Measurements from ENCODE around the gene USP7.
"Not testable (repeated sequence)": the region's sequence is repeated elsewhere in the genome, so short reads cannot be mapped to it uniquely, and the experiment has no call there.

The USP7 gene

DNA sequence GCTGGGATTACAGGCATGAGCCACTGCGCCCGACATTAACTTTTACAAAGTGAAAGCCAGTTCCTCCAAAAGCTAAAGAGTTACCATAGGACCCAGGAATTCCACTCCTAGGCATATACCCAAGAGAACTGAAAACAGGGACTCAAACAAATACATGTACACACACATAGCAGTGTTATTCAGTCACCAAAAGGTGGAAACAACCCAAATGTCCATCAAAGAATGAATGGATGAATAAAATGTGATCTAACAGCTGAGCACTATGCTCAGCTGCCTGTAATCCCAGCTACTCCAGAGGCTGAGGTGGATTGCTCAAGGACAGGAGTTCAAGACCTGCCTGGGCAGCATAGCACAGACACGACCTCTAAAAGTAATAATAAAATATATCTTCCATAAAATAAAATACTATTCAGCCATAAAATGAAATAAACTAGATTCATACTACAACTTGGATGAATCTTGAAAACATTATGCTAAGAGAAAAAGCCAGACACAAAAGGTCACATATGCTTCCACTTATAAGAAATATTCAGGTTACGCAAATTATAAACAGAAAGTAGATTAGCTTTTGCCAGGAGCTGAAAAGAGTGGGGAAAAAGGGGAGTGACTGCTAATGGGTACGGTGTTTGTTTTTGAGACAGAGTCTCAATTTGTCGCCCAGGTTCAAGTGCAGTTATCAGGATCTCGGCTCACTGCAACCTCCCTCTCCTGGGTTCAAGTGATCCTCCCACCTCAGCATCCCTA is 9.3 kb upstream of the USP7 start:
- DNase-seq (ENCODE audit: low read depth): no peak

DNA sequence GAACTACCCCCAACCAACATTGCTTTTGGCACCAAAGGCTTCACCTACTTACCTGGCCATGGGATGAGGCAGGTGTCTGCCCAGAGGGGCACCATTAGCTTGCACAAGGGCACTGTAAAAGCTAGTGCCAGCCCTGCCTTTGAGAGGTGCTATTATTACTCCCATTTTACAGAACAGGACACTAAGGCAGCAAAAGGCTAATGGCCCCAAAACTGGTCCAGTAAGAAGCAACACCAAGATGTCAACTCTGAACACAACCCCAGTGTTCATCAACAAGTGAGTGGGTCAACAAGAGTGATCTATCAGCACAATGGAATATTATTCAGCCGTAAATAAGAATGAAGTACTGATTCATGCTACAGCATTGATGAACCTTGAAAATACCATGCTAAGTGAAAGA is 7.7 kb upstream of the USP7 start:
- DNase-seq (ENCODE audit: low read depth): no peak

DNA sequence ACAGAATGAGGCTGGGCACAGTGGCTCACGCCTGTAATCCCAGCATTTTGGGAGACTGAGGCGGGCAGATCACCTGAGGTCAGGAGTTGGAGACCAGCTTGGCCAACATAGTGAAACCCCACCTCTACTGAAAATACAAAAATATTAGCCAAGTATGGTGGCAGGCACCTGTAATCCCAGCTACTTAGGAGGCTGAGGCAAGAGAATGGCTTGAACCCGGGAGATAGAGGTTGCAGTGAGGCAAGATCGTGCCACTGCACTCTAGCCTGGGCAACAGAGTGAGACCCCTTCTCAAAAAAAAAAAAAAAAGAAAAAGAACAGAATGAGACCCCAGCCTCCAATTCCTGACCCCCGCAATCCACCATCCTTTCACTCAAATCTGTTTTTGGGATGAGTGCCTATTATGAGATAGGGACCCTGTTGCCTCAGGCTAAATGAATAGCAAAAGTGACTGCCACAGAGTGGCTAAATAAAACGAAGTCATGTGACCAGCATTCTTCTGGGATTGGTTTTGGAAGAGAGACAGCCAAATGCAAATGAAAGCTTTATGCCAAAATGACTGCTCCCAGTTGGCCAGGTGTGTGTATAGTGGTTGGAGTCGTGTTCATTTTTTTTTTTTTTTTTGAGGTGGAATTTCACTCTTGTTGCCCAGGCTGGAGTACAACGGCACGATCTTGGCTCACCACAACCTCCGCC is 5.6 kb upstream of the USP7 start:
- DNase-seq (ENCODE audit: low read depth): not testable (repeated sequence)

DNA sequence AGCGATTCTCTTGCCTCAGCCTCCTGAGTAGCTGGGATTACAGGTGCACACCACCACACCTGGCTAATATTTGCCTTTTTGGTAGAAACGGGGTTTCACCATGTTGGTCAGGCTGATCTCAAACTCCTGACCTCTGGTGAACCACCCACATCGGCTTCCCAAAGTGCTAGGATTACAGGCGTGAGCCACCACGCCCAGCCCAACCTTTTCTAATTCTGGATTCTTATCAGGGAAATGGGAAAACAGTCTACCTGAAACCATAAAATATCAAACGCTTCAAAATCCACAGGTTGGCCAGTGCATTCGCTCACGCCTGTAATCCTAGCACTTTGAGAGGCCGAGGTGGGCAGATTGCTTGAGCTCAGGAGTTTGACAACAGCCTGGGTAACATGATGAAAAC is 4.3 kb upstream of the USP7 start:
- DNase-seq (ENCODE audit: low read depth): not testable (repeated sequence)

DNA sequence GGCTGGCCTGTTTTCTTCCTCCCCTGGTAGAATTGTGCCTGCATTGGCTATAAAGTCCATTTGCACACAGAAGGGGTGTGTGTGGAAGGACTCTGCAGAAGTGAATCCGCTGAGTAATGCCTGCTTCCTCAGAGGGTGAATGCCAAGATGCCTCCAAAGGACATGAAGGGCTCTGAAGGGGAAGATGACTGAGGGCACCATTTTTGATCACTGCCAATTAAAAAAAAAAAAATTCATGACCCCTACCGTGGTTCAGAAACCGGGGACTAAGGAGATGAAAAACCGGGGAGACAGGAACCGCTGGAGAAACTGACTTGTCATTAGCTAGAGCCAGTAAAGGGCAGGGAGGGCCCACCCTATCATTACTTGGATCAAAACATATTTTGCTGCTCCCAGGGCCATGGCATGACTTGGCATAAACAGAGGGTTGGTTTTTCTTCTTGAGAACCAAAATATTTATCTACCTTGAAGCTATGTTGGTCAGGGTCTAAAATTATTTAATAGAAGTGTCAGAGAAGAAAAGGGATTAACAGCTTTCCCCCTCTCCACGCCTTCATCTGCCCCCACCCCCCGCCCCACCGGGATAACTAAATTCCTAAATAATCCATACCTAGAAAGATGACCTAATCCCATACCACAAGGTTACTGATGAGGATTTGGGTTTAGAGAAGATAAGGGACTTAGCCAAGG is 3.6 kb upstream of the USP7 start:
- no peak for DNase-seq (ENCODE audit: low read depth)

DNA sequence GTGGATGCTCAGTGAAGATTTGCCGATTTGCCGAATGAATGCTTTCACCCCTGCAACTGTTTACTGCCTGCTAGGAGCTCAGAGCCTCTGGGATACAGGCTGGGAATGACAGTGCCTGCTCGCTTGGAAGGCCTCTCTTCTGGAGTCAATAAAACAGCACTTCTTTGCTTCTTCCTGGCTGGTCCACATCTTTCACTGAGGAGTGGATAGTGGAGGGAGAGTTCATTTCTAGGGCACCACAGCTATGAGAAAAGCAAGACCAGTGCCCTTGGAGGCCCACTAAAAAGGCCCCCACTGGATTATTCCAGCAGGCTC is 3.1 kb upstream of the USP7 start:
- no peak for DNase-seq (ENCODE audit: low read depth)

DNA sequence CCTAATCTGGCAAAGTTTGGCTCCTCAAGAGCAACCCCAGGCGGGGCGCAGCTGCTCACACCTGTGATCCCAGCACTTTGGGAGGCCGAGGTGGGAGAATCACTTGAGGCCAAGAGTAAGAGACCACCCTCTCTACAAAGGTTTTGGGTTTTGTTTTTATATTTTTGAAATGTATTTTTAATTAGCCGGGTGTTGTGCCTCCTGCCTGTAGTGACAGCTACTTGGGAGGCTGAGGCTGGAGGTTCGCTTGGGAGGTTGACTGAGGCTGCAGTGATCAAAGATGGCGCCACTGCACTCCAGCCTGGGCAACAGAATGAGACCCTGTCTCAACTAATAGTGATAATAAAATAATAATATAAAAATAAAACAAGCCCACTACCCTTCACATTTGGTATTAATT is 756 bp upstream of the USP7 start:
- DNase-seq (ENCODE audit: low read depth): no peak

DNA sequence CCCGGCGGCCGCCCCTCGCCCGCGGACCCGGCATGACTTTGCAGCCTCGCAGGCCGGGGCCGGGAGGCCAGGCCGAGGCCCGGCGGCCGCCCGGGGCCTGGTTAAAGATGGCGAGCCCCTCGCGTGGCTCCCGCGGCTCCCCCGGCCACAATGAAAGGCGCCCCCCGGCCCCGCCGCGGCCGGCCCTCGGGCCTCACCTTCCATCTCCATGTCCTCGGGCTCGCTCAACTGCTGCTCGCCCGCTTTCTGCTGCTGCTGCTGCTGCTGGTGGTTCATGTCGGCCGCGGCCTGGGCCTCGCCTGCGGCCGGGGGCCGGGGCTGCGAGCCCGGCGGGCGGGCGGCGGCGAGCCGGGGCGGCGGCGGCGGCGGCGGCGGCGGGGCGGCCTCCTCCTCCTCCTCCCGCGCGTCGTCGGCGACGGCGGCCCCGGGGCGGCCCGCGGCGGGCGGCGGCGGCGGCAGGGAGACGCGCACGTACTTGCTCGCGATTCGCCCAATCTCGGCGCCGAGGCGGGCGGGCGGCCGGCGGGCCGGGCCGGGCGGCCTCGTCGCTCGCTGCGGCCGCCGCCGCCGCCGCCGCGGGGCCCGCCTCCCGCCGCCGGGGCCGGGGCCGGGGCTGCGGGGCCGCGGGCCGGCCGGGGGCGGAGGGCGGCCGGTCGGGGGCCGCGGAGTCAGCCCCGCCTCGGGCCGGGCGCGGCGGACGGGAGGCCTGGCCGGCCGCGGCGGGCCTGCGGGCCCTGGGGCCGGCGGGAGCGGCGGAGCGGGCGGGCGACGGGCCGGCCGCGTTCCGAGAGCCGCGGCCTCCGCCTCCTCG is 491 bp downstream of the USP7 start:
- no peak for DNase-seq (ENCODE audit: low read depth)

DNA sequence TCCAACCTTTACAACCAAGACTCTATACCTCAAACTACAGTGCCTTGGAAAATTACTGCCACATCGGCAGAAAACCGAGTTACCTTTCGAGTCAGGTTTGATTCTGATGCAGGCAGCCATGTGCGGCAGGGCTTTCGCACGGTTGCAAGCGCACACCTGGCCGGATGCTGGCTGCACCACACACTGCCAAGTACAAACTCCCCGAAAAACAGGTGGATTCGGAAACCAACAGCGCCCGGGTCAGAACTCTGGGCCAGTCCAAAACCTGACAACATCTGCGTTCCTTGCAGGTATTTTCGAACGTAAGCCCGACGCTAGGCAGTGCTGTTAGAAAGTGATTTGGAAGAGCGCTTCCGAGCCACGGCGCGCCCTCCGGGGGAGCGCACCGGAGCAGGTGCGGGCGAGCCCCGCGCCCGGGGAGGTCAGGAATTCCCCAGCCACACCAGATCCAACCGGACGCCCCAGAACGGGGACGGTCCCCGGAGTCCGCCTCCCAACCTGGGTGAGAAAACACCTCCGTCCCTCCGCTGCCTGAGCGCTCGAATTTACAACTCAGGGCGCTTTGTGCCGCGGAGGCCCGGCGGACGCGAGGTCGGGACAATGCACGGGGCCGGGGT is 1.2 kb downstream of the USP7 start:
- DNase-seq (ENCODE audit: low read depth): no peak

DNA sequence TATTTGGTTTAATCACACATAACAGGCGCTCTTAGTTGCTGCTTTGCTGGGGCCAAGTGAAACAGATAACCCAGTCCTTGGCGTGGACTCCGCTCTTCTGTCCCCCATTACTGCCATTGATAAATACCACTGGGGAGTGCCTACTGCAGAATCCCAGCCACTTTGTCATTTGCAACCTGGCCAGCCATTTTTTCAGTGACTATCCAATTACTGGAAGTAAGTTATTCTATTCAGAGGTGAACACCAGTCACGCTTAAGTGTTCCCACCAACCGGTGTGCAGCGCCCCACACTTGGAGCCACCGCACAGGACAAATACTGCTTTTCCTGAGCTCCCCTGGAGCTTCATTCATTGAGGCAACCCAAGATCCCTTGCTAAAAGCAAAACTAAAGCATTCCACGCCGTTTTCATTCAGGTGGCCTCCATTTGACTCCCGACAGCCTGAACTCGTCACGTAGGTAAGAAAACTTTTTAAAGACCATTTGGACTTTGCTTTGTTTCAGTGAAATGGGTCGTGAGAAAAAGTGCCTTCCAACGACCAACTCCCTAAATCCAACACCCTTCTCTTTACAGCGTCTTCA is 1.8 kb downstream of the USP7 start:
- no peak for DNase-seq (ENCODE audit: low read depth)

DNA sequence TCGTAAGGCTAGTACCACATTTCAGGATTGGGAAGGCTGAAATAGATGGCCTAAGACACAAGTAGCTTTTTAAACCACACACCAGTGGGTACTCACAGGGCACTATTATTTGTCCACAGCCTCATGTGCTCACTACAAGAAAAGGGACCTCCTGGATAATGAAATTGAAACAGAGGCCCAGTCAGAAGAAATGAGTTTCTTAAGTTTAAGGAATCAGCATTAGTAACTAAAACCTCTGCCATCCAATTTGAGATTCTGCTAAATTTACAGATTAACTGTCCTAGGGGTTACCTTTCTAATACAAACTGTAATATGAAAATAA is 3.0 kb downstream of the USP7 start:
- DNase-seq (ENCODE audit: low read depth): no peak

DNA sequence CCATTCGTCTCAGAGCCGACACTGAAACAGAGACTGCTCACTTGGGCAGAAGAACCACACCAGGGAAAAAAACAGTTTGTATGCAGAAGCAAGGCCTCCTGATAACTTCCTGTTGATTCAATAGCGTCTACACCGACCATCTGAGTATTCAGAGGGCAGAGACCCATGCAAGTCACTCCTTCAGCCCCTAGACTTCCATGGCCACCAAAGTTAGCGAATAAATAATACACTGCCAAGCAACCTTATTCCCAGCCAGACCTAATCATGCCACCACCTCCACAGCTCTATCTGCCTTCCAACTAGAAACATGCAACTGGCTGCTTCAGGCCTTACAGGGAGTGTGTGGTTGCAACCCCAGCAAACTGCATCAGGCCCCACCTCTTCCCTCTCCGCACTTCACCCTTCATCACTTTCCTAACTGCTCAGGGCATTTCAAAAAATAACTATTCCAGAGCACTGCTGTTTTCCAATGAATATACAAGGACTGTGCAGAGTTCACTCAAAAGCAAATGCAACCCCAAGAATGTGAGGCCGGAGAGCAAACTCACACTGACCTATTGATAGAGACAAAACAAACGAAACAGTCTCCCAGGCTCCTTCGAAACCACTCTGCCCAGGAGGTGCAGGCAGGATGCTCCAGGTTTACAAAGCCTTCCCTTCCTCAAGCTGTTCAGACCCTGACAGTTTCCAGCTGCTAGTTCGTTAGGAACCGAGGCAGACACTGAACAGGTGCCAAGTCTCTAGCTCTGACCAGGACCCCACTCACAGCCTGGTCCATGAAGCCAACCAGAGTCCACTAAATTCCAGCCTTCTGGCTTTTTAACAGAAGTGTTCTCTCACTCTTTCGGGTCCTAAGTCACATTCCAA is 3.6 kb downstream of the USP7 start:
- DNase-seq (ENCODE audit: low read depth): no peak

DNA sequence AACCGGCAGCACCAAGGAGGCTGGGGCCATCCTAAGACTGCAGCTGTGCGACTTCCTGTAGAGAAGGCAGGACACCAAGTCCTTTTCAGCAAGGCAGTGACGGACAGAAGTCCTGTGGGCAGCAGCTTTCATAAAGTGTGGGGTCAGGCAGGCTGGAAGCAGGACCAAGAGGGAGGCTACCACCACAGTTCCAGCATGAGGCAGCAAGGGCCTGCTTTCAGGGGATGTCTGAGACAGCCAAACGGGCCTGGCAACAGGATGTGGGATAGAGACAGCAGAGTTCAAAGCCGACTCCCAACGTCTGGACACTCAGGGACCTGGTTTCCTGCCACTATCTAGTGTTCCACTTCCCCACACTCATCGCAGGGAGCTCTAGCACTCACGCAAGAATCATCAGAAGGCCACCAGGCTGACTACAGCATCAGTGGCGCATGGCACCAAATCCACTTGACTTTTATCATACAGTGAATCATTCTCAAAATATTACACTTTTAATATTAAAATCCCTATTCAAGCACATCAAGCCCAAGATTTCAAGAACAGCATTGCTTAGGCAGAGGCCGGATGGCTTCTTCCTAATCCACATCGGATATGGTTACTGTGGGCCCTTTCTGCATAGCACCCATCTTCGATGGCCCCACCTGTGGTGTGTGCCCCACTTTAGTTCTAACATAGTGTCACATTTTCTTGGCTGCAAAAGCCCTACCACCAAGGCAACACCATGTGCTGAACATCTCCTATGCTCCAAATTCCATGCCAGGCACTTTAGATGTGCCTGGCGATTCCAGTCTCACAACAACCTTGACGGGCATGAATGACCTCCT is 5.2 kb downstream of the USP7 start:
- DNase-seq (ENCODE audit: low read depth): no peak

DNA sequence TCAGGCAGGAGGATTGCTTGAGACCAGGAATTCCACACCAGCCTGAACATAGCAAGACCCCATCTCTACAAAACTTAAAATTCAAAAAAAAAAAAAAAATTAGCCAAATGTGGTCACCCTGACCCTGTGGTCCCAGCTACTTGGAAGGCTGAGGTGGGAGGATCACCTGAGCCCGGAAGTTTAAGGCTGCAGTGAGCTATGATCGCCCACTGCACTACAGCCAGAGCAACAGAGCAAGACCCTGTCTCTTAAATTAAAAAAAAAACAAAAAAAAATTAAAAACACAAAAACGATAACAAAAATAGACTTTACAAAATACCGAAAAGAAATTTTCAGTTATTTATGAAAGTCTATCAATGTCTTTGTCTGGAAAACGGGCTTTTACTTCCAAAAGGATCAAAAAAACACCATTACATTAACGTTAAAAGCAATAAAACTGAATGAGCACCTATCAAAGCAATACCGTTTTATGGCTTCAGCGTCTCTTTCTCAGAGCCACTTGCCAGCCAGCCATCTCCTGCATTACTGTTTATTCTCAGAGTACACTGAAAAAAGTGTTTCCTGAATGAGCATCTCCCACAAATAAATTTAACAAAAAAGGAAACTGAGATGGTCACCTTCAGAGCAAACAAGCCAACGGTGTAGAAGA is 6.1 kb downstream of the USP7 start:
- no peak for DNase-seq (ENCODE audit: low read depth)

DNA sequence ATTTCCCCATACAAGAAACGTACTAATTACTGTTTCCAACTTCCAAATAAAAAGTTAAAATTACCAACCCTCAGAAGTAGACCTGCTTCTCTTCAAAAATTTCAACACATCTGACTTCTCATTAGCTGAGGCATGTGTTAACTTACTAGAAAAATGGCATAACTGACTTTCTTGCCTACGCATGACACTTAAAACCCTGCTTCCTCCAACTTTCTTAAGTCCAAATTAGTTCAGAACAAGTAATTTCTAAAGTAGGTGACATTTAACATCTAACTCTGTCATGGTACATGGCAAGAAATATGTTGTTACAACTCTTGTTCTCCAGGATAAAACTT is 6.7 kb downstream of the USP7 start:
- DNase-seq (ENCODE audit: low read depth): no peak

DNA sequence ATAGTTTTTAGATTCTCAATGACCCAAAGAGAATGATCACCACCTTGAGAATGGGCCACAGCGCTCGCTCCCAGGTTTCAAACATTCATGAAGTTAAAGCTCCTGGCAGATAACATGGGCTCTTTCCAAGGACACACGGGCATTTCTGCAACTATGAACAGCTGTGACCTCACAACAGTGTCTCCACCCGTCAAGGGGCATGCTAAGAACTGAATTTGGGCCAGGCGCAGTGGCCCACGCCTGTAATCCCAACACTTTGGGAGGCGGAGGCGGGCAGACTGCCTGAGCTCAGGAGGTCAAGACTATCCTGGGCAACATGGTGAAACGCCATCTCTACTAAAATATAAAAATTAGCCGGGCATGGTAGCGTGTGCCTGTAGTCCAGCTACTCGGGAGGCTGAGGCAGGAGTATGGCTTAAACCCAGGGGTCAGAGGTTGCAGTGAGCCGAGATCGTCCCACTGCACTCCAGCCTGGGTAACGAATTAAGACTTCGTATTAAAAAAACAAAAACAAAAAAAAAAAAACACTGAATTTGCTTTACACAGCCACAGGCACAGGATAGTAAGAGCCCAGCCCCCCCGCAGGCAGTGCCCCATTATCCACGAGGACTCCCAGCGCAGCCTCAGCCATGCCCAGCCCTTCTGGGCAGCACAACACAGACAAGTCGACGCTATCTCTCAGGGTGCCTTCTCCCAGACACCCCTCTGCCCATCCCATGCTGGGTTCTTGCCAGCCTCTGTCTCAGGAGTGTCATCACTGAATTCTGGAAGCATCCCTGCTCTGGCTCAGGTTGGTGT is 7.2 kb downstream of the USP7 start:
- DNase-seq (ENCODE audit: low read depth): no peak

DNA sequence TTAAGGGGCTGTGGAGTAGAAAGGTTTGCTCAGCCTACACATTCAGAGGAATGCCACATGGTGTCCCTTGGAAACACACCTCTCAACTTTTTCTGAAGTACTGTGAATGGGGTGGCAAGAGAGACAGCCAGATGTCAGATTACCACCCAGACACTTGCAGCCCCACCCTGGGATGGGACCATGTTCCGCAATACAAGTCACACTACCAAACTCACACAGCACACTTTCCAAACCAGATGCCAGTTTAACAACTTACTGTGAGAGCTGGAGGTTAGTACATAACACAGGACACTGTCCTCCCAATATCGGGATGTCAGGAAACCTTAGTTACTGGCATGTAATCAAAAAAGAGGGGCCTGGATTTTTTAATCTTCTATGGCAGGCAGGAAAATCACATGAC is 7.9 kb downstream of the USP7 start:
- no peak for DNase-seq (ENCODE audit: low read depth)

DNA sequence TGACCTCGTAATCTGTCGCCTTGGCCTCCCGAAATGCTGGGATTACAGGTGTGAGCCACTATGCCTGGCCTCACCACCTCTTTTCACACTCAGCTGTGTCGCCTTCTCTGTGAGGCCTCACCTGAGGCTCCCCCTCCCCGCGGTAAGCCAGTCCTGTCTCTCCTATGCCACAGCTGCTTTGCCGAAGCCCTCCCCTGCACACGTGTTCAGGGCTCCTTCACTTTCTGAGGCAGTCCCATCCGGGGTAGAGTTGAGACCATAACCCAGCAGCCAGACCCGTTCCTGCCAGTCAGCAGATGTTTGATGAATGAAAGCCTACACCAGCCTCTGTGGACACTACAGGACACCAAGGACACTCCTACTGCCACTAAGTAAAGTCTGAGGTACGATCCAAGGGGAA is 10.6 kb downstream of the USP7 start:
- DNase-seq (ENCODE audit: low read depth): no peak

DNA sequence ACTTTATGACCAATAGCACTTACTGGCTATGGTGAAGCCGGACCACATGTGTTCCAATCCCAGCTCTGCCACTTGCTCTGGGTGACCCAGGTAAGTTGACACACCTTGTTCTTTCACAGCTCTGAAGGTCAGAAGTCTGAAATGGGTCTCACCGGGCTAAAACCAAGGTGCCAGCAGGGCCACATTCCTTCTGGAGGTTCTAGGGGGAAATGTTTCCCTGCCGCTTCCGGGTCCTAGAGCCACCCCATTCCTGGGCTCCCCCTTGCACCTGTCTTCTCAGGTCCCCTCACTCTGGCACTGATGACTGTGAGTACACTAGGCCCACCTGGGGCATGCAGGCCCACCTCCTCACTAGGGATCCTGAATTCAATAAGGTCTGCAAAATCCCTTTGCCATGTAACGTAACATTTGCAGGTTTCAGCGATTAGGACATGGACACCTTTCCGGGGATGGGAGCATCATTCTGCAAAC is 11.4 kb downstream of the USP7 start:
- DNase-seq (ENCODE audit: low read depth): no peak

All from HS-5 (cell line).